A673 (cell line): ENCODE data around the gene ETV6. TPM values are rescaled to one million over a fixed set of nuclear protein-coding genes. Genes with fewer than 3 reads are reported as not detected.

Experiments used
- BruUV-seq: library from RNA; stranded (reverse); fragments of 400-500 nt; replicated peaks from 2 replicates; lab custom pipeline; 2021; lab: Mats Ljungman, UMichigan
- CTCF ChIA-PET: fragments of 300-600 bp; sonication (Branson Sonifier 250); formaldehyde crosslinking; loops from one replicate; lab custom pipeline; 2022; ENCODE audit warnings: antibody characterized with exemption; lab: Charles Lee
- POLR2A ChIA-PET: fragments of 300-600 bp; sonication (Branson Sonifier 250); formaldehyde crosslinking; loops from one replicate; lab custom pipeline; 2022; ENCODE audit warnings: antibody characterized with exemption; ENCODE audit not compliant: low non-redundant PET; lab: Charles Lee
- DNase-seq: peaks from one replicate; pipeline ENCODE4 v3.0.0-alpha.2; 2015; ENCODE audit warnings: low spot score
- H3K27ac ChIP-seq: fragments of 200-600 bp; sonication (generic); 2 replicates; pipeline ENCODE4 v1.5.1; 2016; ENCODE audit warnings: mixed run types, low read depth, mild to moderate bottlenecking, mixed read lengths, antibody characterized with exemption, low read length; ENCODE audit not compliant: poor library complexity, severe bottlenecking
- H3K27me3 ChIP-seq: fragments of 200-600 bp; sonication (generic); replicated peaks from 2 replicates; pipeline ENCODE4 v1.6.1; 2017; ENCODE audit warnings: mixed run types, low read depth, mild to moderate bottlenecking, mixed read lengths, antibody characterized with exemption, low read length; ENCODE audit not compliant: insufficient read depth, poor library complexity
- H3K36me3 ChIP-seq: fragments of 200-600 bp; sonication (generic); 2 replicates; pipeline ENCODE4 v1.6.1; 2016; ENCODE audit warnings: mixed run types, mild to moderate bottlenecking, mixed read lengths, antibody characterized with exemption, low read length; ENCODE audit not compliant: insufficient read depth, poor library complexity, severe bottlenecking
- H3K4me1 ChIP-seq: fragments of 200-600 bp; sonication (generic); 2 replicates; pipeline ENCODE4 v1.6.1; 2017; ENCODE audit warnings: mixed run types, mild to moderate bottlenecking, mixed read lengths, antibody characterized with exemption, low read length; ENCODE audit not compliant: insufficient read depth, poor library complexity, severe bottlenecking
- H3K4me3 ChIP-seq: fragments of 200-600 bp; sonication (generic); 2 replicates; pipeline ENCODE4 v1.5.1; 2016; ENCODE audit warnings: low read depth, mixed run types, mild to moderate bottlenecking, mixed read lengths, low read length; ENCODE audit not compliant: poor library complexity, severe bottlenecking
- H3K9me3 ChIP-seq: fragments of 200-600 bp; sonication (generic); 2 replicates; pipeline ENCODE4 v1.6.1; 2016; ENCODE audit warnings: mixed run types, low read depth, mild to moderate bottlenecking, mixed read lengths, antibody characterized with exemption, low read length; ENCODE audit not compliant: poor library complexity, severe bottlenecking
- CTCF ChIP-seq: fragments of 300-800, 200-600 bp; sonication (generic); conservative IDR thresholded peaks from 2 replicates; pipeline ENCODE4 v1.5.1; 2017; ENCODE audit warnings: low read depth, mild to moderate bottlenecking, antibody characterized with exemption, low read length, moderate library complexity, mixed read lengths
- EZH2 ChIP-seq: fragments of 200-600 bp; sonication (generic); IDR thresholded peaks from 2 replicates; pipeline ENCODE4 v1.6.1; 2017; ENCODE audit warnings: borderline replicate concordance, low read depth, mild to moderate bottlenecking, mixed read lengths, antibody characterized with exemption, low read length; ENCODE audit not compliant: poor library complexity, severe bottlenecking
- intact Hi-C: fragments of 100-400 bp; cut with micrococcal nuclease; formaldehyde crosslinking; loops from one replicate; pipeline ENCODE4 v1.10.0; 2022; ENCODE audit not compliant: unreplicated experiment
- total RNA-seq: library from RNA; stranded (reverse); gene quantifications from 2 replicates; pipeline ENCODE4 v1.2.3, GENCODE V29; 2021

The ETV6 gene
- total RNA-seq, 1 experiment from 2014 or later: 32.4 TPM

GRCh38 chr12:11694528-11694927 lies 45.1 kb downstream of the ETV6 start:
- intact Hi-C loops: no loop called here
- BruUV-seq: no TSS peak
- no peaks in the 10 kb centered on the region for H3K4me1 ChIP-seq
- no peaks in the 10 kb centered on the region for H3K36me3 ChIP-seq
- H3K9me3 ChIP-seq: no peaks in the 10 kb centered on the region
- H3K4me3 ChIP-seq: no peak overlapping the region
- ChIA-PET POLR2A (no interaction called here), CTCF (no interaction called here)
- no peak overlapping the region for H3K27ac ChIP-seq
- no peak for DNase-seq
- no peaks in the 10 kb centered on the region for H3K27me3 ChIP-seq
- no peak for TF ChIP-seq CTCF

- H3K9me3 ChIP-seq: no peaks in the 10 kb centered on the region
- TF ChIP-seq CTCF: no peak
- no peak for TF ChIP-seq EZH2
- ChIA-PET CTCF (no interaction called here), POLR2A (no interaction called here)
- no peaks in the 10 kb centered on the region for H3K27me3 ChIP-seq
- BruUV-seq: no TSS peak
- no peak overlapping the region for H3K27ac ChIP-seq
- no peaks in the 10 kb centered on the region for H3K36me3 ChIP-seq
- no peak overlapping the region for H3K4me3 ChIP-seq
- H3K4me1 ChIP-seq: no peaks in the 10 kb centered on the region
- DNase-seq: no peak
- intact Hi-C loops: no loop called here
Measured at GRCh38 chr12:11695321-11695720, 45.8 kb downstream of the ETV6 start.

GRCh38 chr12:11696084-11696483 lies 46.6 kb downstream of the ETV6 start:
- Histone ChIP-seq H3K4me3 (no peak overlapping the region), H3K27ac (no peak overlapping the region), H3K9me3 (no peaks in the 10 kb centered on the region), H3K27me3 (no peaks in the 10 kb centered on the region), H3K4me1 (no peaks in the 10 kb centered on the region), H3K36me3 (no peaks in the 10 kb centered on the region)
- ChIA-PET POLR2A (no interaction called here), CTCF (no interaction called here)
- intact Hi-C loops: no loop called here
- no peak for DNase-seq
- TF ChIP-seq EZH2 (no peak), CTCF (no peak)
- no TSS peak for BruUV-seq
